ENCODE data around the gene MAG. TPM values are rescaled to one million over a fixed set of nuclear protein-coding genes. Genes with fewer than 3 reads are reported as not detected.

Gene MAG
- total and polyA plus RNA-seq, 3 donors from 2014 or later, result 5.4 to 18.4 (median 10.8) TPM

DNA sequence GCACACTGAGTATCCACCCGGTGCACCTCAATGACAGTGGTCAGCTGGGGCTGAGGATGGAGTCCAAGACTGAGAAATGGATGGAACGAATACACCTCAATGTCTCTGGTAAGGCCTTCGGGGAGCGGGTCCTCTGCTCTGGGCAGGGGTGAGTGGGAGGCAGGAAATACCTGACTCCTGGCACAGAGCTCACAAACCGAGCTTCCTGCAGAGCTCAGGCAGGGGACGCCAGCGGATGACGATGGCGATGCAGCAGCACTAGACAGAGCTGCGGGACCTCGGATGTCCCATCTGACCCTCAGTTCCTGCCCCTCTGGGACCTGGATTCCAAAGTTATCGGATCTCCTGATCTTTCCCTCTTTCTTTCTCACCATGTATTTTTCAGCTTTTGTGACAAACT is 40.9 kb downstream of the MAG start:
- no peaks in the 10 kb centered on the region for H3K27me3 ChIP-seq
- no peak overlapping the region for H3K4me3 ChIP-seq
- intact Hi-C loops (cut with DNase I; ENCODE audit: low total_unique reads), result no loop called here
- H3K9me3 ChIP-seq, result no peaks in the 10 kb centered on the region
- TF ChIP-seq POLR2A (IDR thresholded peaks at IDR 0.05) (no peak), CTCF (IDR thresholded peaks at IDR 0.05) (no peak)
- WGBS, 2 donors, result 79 to 85% methylated on average over 12 of the region's 12 CpGs
- no peaks in the 10 kb centered on the region for H3K4me1 ChIP-seq
- no peak for DNase-seq
- no peak overlapping the region for H3K27ac ChIP-seq
- H3K36me3 ChIP-seq (ENCODE audit: low read depth, missing control alignments), result no peaks in the 10 kb centered on the region

- H3K4me1 ChIP-seq, result no peaks in the 10 kb centered on the region
- no peak for TF ChIP-seq POLR2A (IDR thresholded peaks at IDR 0.05)
- no peak for TF ChIP-seq CTCF (IDR thresholded peaks at IDR 0.05)
- no peak overlapping the region for H3K4me3 ChIP-seq
- no peaks in the 10 kb centered on the region for H3K9me3 ChIP-seq
- 89 to 94% methylated on average over 10 of the region's 10 CpGs for WGBS, 2 donors
- intact Hi-C loops (cut with DNase I; ENCODE audit: low total_unique reads), result no loop called here
- no peaks in the 10 kb centered on the region for H3K36me3 ChIP-seq (ENCODE audit: low read depth, missing control alignments)
- H3K27ac ChIP-seq, result no peak overlapping the region
- no peak for DNase-seq
- no peaks in the 10 kb centered on the region for H3K27me3 ChIP-seq
Measured at GRCh38 chr19:35334144-35334753, 42.3 kb downstream of the MAG start.

- TF ChIP-seq CTCF (IDR thresholded peaks at IDR 0.05), result no peak
- TF ChIP-seq POLR2A (IDR thresholded peaks at IDR 0.05), result no peak
- WGBS, 2 donors, result 91 to 94% methylated on average over 14 to 21 of the region's 21 CpGs
- H3K27me3 ChIP-seq, result no peaks in the 10 kb centered on the region
Measured at GRCh38 chr19:35336166-35336955, 44.4 kb downstream of the MAG start.

DNA sequence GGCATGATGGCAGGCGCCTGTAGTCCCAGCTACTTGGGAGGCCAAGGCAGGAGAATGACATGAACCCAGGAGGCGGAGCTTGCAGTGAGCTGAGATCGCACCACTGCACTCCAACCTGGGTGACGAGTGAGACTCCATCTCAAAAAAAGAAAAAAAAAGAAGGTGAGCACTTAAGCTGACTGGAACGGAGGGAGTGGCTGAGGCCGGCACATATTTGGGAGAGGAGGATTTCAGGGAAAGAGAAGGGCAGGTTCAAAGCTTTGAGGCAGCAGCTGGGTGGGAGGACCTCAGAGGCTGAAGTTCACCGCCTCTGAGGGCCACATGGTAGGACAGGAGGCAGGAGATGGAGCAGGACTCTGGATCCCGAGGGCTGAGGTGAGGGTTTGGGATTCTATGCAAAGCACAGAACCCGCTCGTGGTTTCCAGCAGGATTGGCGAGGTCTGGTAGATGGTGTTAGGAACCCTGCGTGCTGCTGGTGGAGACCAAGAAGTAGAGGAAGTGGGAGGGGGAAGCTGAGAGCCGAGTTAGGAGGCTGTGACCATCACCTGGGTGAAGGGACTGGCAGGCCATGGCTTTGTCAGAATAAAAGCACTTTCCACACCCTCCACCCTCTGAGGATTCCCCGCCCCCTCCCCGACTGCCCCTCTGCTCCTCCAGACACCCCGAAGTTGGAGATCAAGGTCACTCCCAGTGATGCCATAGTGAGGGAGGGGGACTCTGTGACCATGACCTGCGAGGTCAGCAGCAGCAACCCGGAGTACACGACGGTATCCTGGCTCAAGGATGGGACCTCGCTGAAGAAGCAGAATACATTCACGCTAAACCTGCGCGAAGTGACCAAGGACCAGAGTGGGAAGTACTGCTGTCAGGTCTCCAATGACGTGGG is 45.4 kb downstream of the MAG start:
- no peaks in the 10 kb centered on the region for H3K27me3 ChIP-seq
- no peaks in the 10 kb centered on the region for H3K4me1 ChIP-seq
- no peak for TF ChIP-seq POLR2A (IDR thresholded peaks at IDR 0.05)
- no peak for TF ChIP-seq CTCF (IDR thresholded peaks at IDR 0.05)
- DNase-seq, result no peak
- H3K9me3 ChIP-seq, result no peaks in the 10 kb centered on the region
- no peak overlapping the region for H3K27ac ChIP-seq
- H3K36me3 ChIP-seq (ENCODE audit: low read depth, missing control alignments), result no peaks in the 10 kb centered on the region
- 75 to 77% methylated on average over 19 to 25 of the region's 25 CpGs for WGBS, 2 donors
- intact Hi-C loops (cut with DNase I; ENCODE audit: low total_unique reads), result no loop called here
- no peak overlapping the region for H3K4me3 ChIP-seq

More at GRCh38 chr19:35336166-35336955, 44.4 kb downstream of the MAG start:
- Histone ChIP-seq H3K4me1 (no peaks in the 10 kb centered on the region), H3K9me3 (no peaks in the 10 kb centered on the region), H3K27ac (no peak overlapping the region), H3K36me3 (ENCODE audit: low read depth, missing control alignments) (no peaks in the 10 kb centered on the region), H3K4me3 (no peak overlapping the region)
- DNase-seq, result no peak
- intact Hi-C loops (cut with DNase I; ENCODE audit: low total_unique reads), result no loop called here
